HepG2 (cell line): ENCODE measurements around the gene U2AF2. TPM values are rescaled to one million over a fixed set of nuclear protein-coding genes. Genes with fewer than 3 reads are reported as not detected.

Experiments
- BATF2 ChIP-seq: sonication (generic); formaldehyde crosslinking; IDR thresholded peaks from 2 replicates; pipeline ENCODE4 v1.8.0; 2022; ENCODE audit warnings: mild to moderate bottlenecking, missing genetic modification reagents, moderate library complexity
- HCFC1 ChIP-seq: fragments of 150-350 bp; IDR thresholded peaks from 2 replicates; pipeline ENCODE4 v1.6.1; 2014; ENCODE audit warnings: low read depth, low read length
- HDAC1 ChIP-seq: sonication (generic); formaldehyde crosslinking; IDR thresholded peaks from 2 replicates; pipeline ENCODE4 v1.5.1; 2020; ENCODE audit warnings: mild to moderate bottlenecking, missing genetic modification reagents
- KLF16 ChIP-seq, 2 experiments: sonication (generic) in 1 of 2; formaldehyde crosslinking in 1 of 2; IDR thresholded peaks; 2 replicates each; pipeline versions ENCODE4 v1.6.1 to v1.8.0; 2016 to 2023; ENCODE audit warnings: missing genetic modification reagents in 2 of 2, missing compliant biosample characterization in 1 of 2
- MEIS2 ChIP-seq: sonication (generic); formaldehyde crosslinking; IDR thresholded peaks from 2 replicates; pipeline ENCODE4 v1.9.0; 2021; ENCODE audit warnings: mild to moderate bottlenecking, missing genetic modification reagents
- MTA3 ChIP-seq: sonication (generic); formaldehyde crosslinking; IDR thresholded peaks from 2 replicates; pipeline ENCODE4 v1.4.0; 2020; ENCODE audit warnings: missing genetic modification reagents
- NAIF1 ChIP-seq: sonication (generic); formaldehyde crosslinking; IDR thresholded peaks from 2 replicates; pipeline ENCODE4 v1.5.0; 2020; ENCODE audit warnings: mild to moderate bottlenecking, missing genetic modification reagents, borderline replicate concordance
- NR2F1 ChIP-seq, 2 experiments: fragments of 450-650 bp in 1 of 2; formaldehyde crosslinking in 1 of 2; IDR thresholded peaks; 2 replicates each; pipeline versions ENCODE4 v1.5.0 to v1.6.1; 2016 to 2020; ENCODE audit warnings: mild to moderate bottlenecking in 1 of 2, missing compliant biosample characterization in 1 of 2, missing genetic modification reagents in 1 of 2, moderate library complexity in 1 of 2
- PAXIP1 ChIP-seq: sonication (generic); formaldehyde crosslinking; conservative IDR thresholded peaks from 2 replicates; pipeline ENCODE4 v1.4.0; 2020; ENCODE audit warnings: mild to moderate bottlenecking, missing genetic modification reagents, moderate library complexity
- PHF20 ChIP-seq: sonication (generic); formaldehyde crosslinking; IDR thresholded peaks from 2 replicates; pipeline ENCODE4 v1.5.0; 2020; ENCODE audit warnings: mild to moderate bottlenecking, missing genetic modification reagents
- SALL1 ChIP-seq: sonication (generic); formaldehyde crosslinking; IDR thresholded peaks from 2 replicates; pipeline ENCODE4 v1.8.0; 2022; ENCODE audit warnings: mild to moderate bottlenecking, missing genetic modification reagents
- SRF ChIP-seq: IDR thresholded peaks from 2 replicates; pipeline ENCODE4 v1.6.1; 2011; ENCODE audit warnings: mild to moderate bottlenecking, low read depth, low read length, moderate library complexity
- TEF ChIP-seq: sonication (generic); formaldehyde crosslinking; IDR thresholded peaks from 2 replicates; pipeline ENCODE4 v1.5.0; 2020; ENCODE audit warnings: missing genetic modification reagents
- ZBTB14 ChIP-seq: sonication (generic); formaldehyde crosslinking; IDR thresholded peaks from 2 replicates; pipeline ENCODE4 v1.4.0; 2020; ENCODE audit warnings: missing genetic modification reagents
- ZNF101 ChIP-seq: sonication (generic); formaldehyde crosslinking; IDR thresholded peaks from 2 replicates; pipeline ENCODE4 v1.4.0; 2020; ENCODE audit warnings: mild to moderate bottlenecking, low read depth, missing genetic modification reagents, borderline replicate concordance
- ZNF282 ChIP-seq: fragments of 450-650 bp; IDR thresholded peaks from 2 replicates; pipeline ENCODE4 v1.6.1; 2018; ENCODE audit not compliant: partially characterized antibody
- ZNF496 ChIP-seq: sonication (generic); formaldehyde crosslinking; IDR thresholded peaks from 2 replicates; pipeline ENCODE4 v1.8.1; 2023; ENCODE audit warnings: mild to moderate bottlenecking, moderate library complexity, missing genetic modification reagents; ENCODE audit not compliant: insufficient replicate concordance
- ZNF569 ChIP-seq: sonication (generic); formaldehyde crosslinking; IDR thresholded peaks from 2 replicates; pipeline ENCODE4 v1.5.0; 2020; ENCODE audit warnings: mild to moderate bottlenecking, missing genetic modification reagents, moderate library complexity, borderline replicate concordance
- ZNF660 ChIP-seq: sonication (generic); formaldehyde crosslinking; IDR thresholded peaks from 2 replicates; pipeline ENCODE4 v1.5.1; 2020; ENCODE audit warnings: mild to moderate bottlenecking, low read depth, missing genetic modification reagents, borderline replicate concordance
- ZNF704 ChIP-seq: sonication (generic); formaldehyde crosslinking; IDR thresholded peaks from 2 replicates; pipeline ENCODE4 v1.8.1; 2023; ENCODE audit warnings: mild to moderate bottlenecking, inconsistent platforms, moderate library complexity, missing genetic modification reagents, borderline replicate concordance
- ZNF776 ChIP-seq: sonication (generic); formaldehyde crosslinking; IDR thresholded peaks from 2 replicates; pipeline ENCODE4 v1.4.0; 2020; ENCODE audit warnings: mild to moderate bottlenecking, missing genetic modification reagents
- polyA plus RNA-seq, 8 experiments: library from polyadenylated mRNA; depleted of rRNA in 3 of 8; stranded (reverse) in 7 of 8; unstranded in 1 of 8; fragments of >200 nt; fragmentation: Illumina TruSeq in 4 of 8; extraction: Trizol in 4 of 8; gene quantifications; 2 replicates each; pipeline versions ENCODE4 v1.2.1 to v1.2.3, GENCODE V29; 2011 to 2016; ENCODE audit warnings: low read depth in 4 of 8, missing spikeins in 1 of 8, mixed read lengths in 1 of 8; ENCODE audit not compliant: insufficient read depth in 1 of 8
- total RNA-seq, 5 experiments: library from RNA; depleted of rRNA; stranded (reverse); fragments of >200 nt; fragmentation: Illumina TruSeq; extraction: Trizol; gene quantifications; 2 replicates each; pipeline ENCODE4 v1.2.3, GENCODE V29; 2016; ENCODE audit warnings: low read depth in 1 of 5

The U2AF2 gene
- total and polyA plus RNA-seq, 2 of the 13 experiments (the other 11 are each of a cell fraction or from before 2014, with no cell fraction given) = 84.3 to 124 TPM

- no peak for TF ChIP-seq ZNF101 (CRISPR knock-in tag)
- TF ChIP-seq SRF = no peak
- TF ChIP-seq MTA3 (CRISPR knock-in tag) = no peak
- no peak for TF ChIP-seq ZNF282
- peak; percentile 75 for TF ChIP-seq SALL1
- peak; percentile 61; the same call in 1 of the 2 replicates for TF ChIP-seq PHF20 (CRISPR knock-in tag)
- 0 out of 2 replicates have a peak, but pooled peaks have one; percentile 10 for TF ChIP-seq ZBTB14
- peak; percentile 60; the same call in 1 of the 2 replicates for TF ChIP-seq ZNF776 (CRISPR knock-in tag)
- TF ChIP-seq PAXIP1 = no peak
- TF ChIP-seq MEIS2 = peak; percentile 17; the same call in 1 of the 2 replicates
- peak; percentile 72 for TF ChIP-seq HDAC1 (CRISPR knock-in tag)
- TF ChIP-seq BATF2 (CRISPR knock-in tag) = 0 out of 2 replicates have a peak, but pooled peaks have one; percentile 53
- no peak for TF ChIP-seq NR2F1 (CRISPR knock-in tag; IDR thresholded peaks at IDR 0.05)
- no peak for TF ChIP-seq ZNF704 (CRISPR knock-in tag)
- no peak for TF ChIP-seq NAIF1 (CRISPR knock-in tag)
- no peak for TF ChIP-seq TEF (CRISPR knock-in tag)
- TF ChIP-seq ZNF569 (CRISPR knock-in tag) = no peak
- TF ChIP-seq ZNF660 (CRISPR knock-in tag) = no peak
- TF ChIP-seq KLF16 (CRISPR knock-in tag; IDR thresholded peaks at IDR 0.05) = no peak
- TF ChIP-seq HCFC1 = no peak
- TF ChIP-seq ZNF496 (CRISPR knock-in tag) = no peak
Observed at GRCh38 chr19:55647732-55648584, 6.9 kb upstream of the U2AF2 start, which contains the start of gene CCDC106 (continued).
